Measurements from ENCODE around the gene CALHM2. TPM values are rescaled to one million over a fixed set of nuclear protein-coding genes. Genes with fewer than 3 reads are reported as not detected.

Gene CALHM2
- total RNA-seq, 1 experiment from 2014 or later = not detected

DNA sequence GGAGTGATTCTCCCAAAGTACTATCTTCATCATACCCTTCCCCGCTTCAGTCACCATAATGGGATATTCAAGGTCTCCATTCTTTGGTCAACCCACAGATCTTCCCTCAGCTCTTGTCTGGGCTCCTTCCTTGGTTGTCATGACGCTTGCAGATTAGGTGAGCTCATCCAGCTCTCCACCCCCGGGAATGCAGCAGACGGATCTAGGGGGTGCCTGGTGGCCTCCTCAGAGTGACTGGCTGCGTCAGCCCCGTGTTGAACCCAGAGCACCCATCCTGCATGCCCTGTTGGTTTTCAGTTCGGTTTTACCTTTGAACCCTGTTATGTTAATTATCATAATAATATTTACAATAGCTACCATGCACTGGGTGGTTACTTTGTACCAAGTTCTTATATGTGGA lies 47.7 kb upstream of the CALHM2 start:
- Histone ChIP-seq H3K56ac (ENCODE audit: insufficient read length, low read depth, low read length) (no peak overlapping the region), H2AK5ac (ENCODE audit: insufficient read length, low read length) (no peak overlapping the region), H2BK15ac (ENCODE audit: low read depth, low read length) (no peak overlapping the region), H3K4me1 (ENCODE audit: insufficient read depth, low read length) (no peaks in the 10 kb centered on the region), H4K8ac (replicated peaks; ENCODE audit: insufficient read length, low read depth, low read length) (no peak overlapping the region), H3K4me2 (ENCODE audit: insufficient read depth, insufficient read length, low read length) (no peak overlapping the region), H3K23ac (ENCODE audit: insufficient read length, low read depth, low read length) (no peak overlapping the region), H2BK5ac (ENCODE audit: insufficient read length, low read length) (no peak overlapping the region), H2BK120ac (ENCODE audit: low read depth, low read length, poor library complexity, severe bottlenecking) (no peak overlapping the region), H3K27me3 (ENCODE audit: insufficient read depth, low read length) (peaks cover 5% of the 10 kb centered on the region; the same call in 1 of the 2 replicates), H3K14ac (ENCODE audit: insufficient read depth, low read length) (no peak overlapping the region), H4K20me1 (ENCODE audit: control insufficient read depth, insufficient read depth, insufficient read length) (no peaks in the 10 kb centered on the region), H3K23me2 (ENCODE audit: insufficient read length, low read depth, low read length, poor library complexity, severe bottlenecking) (no peaks in the 10 kb centered on the region), H3K79me2 (ENCODE audit: insufficient read depth, low read length) (no peaks in the 10 kb centered on the region), H3K79me1 (ENCODE audit: insufficient read depth, low read depth, low read length, poor library complexity, severe bottlenecking) (no peaks in the 10 kb centered on the region), H4K91ac (ENCODE audit: insufficient read length, low read depth, low read length) (no peak overlapping the region), H3K9me3 (ENCODE audit: control insufficient read depth, low read depth, low read length) (no peaks in the 10 kb centered on the region), H3K4ac (ENCODE audit: low read depth, low read length) (no peak overlapping the region), H2BK20ac (ENCODE audit: low read depth, low read length, poor library complexity, severe bottlenecking) (no peak overlapping the region), H3K27ac (ENCODE audit: insufficient read length, low read depth, low read length) (no peak overlapping the region), H2BK12ac (ENCODE audit: insufficient read length, low read depth, low read length) (no peak overlapping the region), H3T11ph (ENCODE audit: low read length) (no peak overlapping the region), H2AFZ (ENCODE audit: low read length) (no peak overlapping the region), H3K18ac (ENCODE audit: insufficient read length, low read depth, low read length) (no peak overlapping the region), H4K5ac (ENCODE audit: insufficient read length, low read depth, low read length) (no peak overlapping the region), H3K9ac (ENCODE audit: extremely low read depth, insufficient read length, low read length) (no peak overlapping the region)
- Mint-ChIP-seq H3K4me3 (no peak overlapping the region), H3K27ac (no peak overlapping the region), H3K36me3 (ENCODE audit: insufficient read depth in 1 of 3, low read depth in 3 of 3) (no peaks in the 10 kb centered on the region), H3K4me1 (peaks cover 8 to 15% of the 10 kb centered on the region in 2 experiments), H3K9me3 (no peaks in the 10 kb centered on the region), H3K27me3 (ENCODE audit: low read depth) (peaks cover 40% of the 10 kb centered on the region)
- TF ChIP-seq, protein P1, sequence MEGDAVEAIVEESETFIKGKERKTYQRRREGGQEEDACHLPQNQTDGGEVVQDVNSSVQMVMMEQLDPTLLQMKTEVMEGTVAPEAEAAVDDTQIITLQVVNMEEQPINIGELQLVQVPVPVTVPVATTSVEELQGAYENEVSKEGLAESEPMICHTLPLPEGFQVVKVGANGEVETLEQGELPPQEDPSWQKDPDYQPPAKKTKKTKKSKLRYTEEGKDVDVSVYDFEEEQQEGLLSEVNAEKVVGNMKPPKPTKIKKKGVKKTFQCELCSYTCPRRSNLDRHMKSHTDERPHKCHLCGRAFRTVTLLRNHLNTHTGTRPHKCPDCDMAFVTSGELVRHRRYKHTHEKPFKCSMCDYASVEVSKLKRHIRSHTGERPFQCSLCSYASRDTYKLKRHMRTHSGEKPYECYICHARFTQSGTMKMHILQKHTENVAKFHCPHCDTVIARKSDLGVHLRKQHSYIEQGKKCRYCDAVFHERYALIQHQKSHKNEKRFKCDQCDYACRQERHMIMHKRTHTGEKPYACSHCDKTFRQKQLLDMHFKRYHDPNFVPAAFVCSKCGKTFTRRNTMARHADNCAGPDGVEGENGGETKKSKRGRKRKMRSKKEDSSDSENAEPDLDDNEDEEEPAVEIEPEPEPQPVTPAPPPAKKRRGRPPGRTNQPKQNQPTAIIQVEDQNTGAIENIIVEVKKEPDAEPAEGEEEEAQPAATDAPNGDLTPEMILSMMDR (conservative IDR thresholded peaks at IDR 0.05) = no peak
- DNase-seq = no peak
- WGBS (ENCODE audit: extremely low coverage, insufficient read length, low lambda C conversion rate) = no CpG with 5 or more reads among the region's 7 CpGs

Measured in H9 (cell line).